HUES6 (cell line): Measurements from ENCODE around the gene RBM41.

ENCODE experiments used
- H3K27ac ChIP-seq: 2 replicates; pipeline ENCODE4 v1.7.0; 2013; ENCODE audit warnings: low read depth, mild to moderate bottlenecking, low read length, inconsistent platforms
- H3K27me3 ChIP-seq: 2 replicates; pipeline ENCODE4 v1.6.1; 2013; ENCODE audit warnings: low read length; ENCODE audit not compliant: control insufficient read depth, insufficient read depth
- H3K36me3 ChIP-seq: 2 replicates; pipeline ENCODE4 v1.6.1; 2013; ENCODE audit warnings: low read length; ENCODE audit not compliant: control insufficient read depth, insufficient read depth
- H3K4me1 ChIP-seq: 2 replicates; pipeline ENCODE4 v1.6.1; 2013; ENCODE audit warnings: low read length; ENCODE audit not compliant: control insufficient read depth, insufficient read depth
- H3K4me3 ChIP-seq: 2 replicates; pipeline ENCODE4 v1.5.1; 2013; ENCODE audit warnings: low read depth, low read length
- H3K9ac ChIP-seq: one replicate; pipeline ENCODE4 v1.6.1; 2013; ENCODE audit warnings: mild to moderate bottlenecking, low read length
- H3K9me3 ChIP-seq: 2 replicates; pipeline ENCODE4 v1.6.1; 2013; ENCODE audit warnings: low read depth, low read length; ENCODE audit not compliant: control insufficient read depth, insufficient read depth

The RBM41 gene

GRCh38 chrX:107029752-107030151, 88.9 kb downstream of the RBM41 start:
- H3K4me3 ChIP-seq: no peak overlapping the region
- H3K9ac ChIP-seq: no peak overlapping the region
- H3K36me3 ChIP-seq: no peaks in the 10 kb centered on the region
- no peaks in the 10 kb centered on the region; the same call in 1 of the 2 replicates for H3K27me3 ChIP-seq
- H3K27ac ChIP-seq: no peak overlapping the region
- no peaks in the 10 kb centered on the region for H3K9me3 ChIP-seq
- H3K4me1 ChIP-seq: no peaks in the 10 kb centered on the region

- Histone ChIP-seq H3K4me1 (no peaks in the 10 kb centered on the region), H3K4me3 (no peak overlapping the region), H3K9me3 (no peaks in the 10 kb centered on the region), H3K36me3 (no peaks in the 10 kb centered on the region), H3K27ac (no peak overlapping the region), H3K27me3 (no peaks in the 10 kb centered on the region; the same call in 1 of the 2 replicates), H3K9ac (no peak overlapping the region)
Observed at GRCh38 chrX:107025545-107025944, 93.1 kb downstream of the RBM41 start.

- H3K36me3 ChIP-seq: no peaks in the 10 kb centered on the region
- H3K27me3 ChIP-seq: peaks cover 10% of the 10 kb centered on the region; the same call in 1 of the 2 replicates
- H3K9me3 ChIP-seq: no peaks in the 10 kb centered on the region
- no peak overlapping the region for H3K4me3 ChIP-seq
- no peak overlapping the region for H3K9ac ChIP-seq
- no peaks in the 10 kb centered on the region for H3K4me1 ChIP-seq
- no peak overlapping the region for H3K27ac ChIP-seq
Observed at GRCh38 chrX:107014936-107015335, 103.7 kb downstream of the RBM41 start.
